WTC11 (cell line): ENCODE results near the gene SOX8. TPM values are rescaled to one million over a fixed set of nuclear protein-coding genes. Genes with fewer than 3 reads are reported as not detected.

Source experiments
- ATAC-seq: fragments of 200-7000 bp; cut with Tn5 transposase; 2 replicates; pipeline ENCODE4 v1.10.0; 2021; ENCODE audit warnings: mild to moderate bottlenecking, moderate library complexity
- CTCF ChIA-PET: fragments of 300-600 bp; sonication (Branson Sonifier 250); formaldehyde crosslinking; loops from one replicate; lab custom pipeline; 2021; ENCODE audit warnings: antibody characterized with exemption; lab: Charles Lee
- POLR2A ChIA-PET: fragments of 350-600 bp; sonication (Branson Sonifier 250); formaldehyde crosslinking; loops from one replicate; lab custom pipeline; 2021; ENCODE audit warnings: antibody characterized with exemption; lab: Charles Lee
- DNase-seq: peaks from one replicate; pipeline ENCODE4 v3.0.0; 2021; ENCODE audit warnings: low spot score
- H3K27ac Mint-ChIP-seq: 2 replicates; pipeline ENCODE4 v1.8.0; 2021; ENCODE audit warnings: mixed read lengths
- H3K27me3 Mint-ChIP-seq: 2 replicates; pipeline ENCODE4 v1.8.0; 2021; ENCODE audit warnings: low read depth, mild to moderate bottlenecking, moderate library complexity, mixed read lengths
- H3K36me3 Mint-ChIP-seq: 2 replicates; pipeline ENCODE4 v1.8.0; 2021; ENCODE audit warnings: mixed read lengths
- H3K4me1 Mint-ChIP-seq: 2 replicates; pipeline ENCODE4 v1.8.0; 2022; ENCODE audit warnings: mixed read lengths
- H3K4me3 Mint-ChIP-seq: 2 replicates; pipeline ENCODE4 v1.8.0; 2021; ENCODE audit warnings: mild to moderate bottlenecking, moderate library complexity, mixed read lengths
- H3K9me3 Mint-ChIP-seq: 2 replicates; pipeline ENCODE4 v1.8.0; 2021; ENCODE audit warnings: mixed read lengths
- ATF1 ChIP-seq: sonication (generic); formaldehyde crosslinking; IDR thresholded peaks from 2 replicates; pipeline ENCODE4 v1.8.1; 2023; ENCODE audit warnings: mild to moderate bottlenecking, moderate library complexity, missing genetic modification reagents
- ATF3 ChIP-seq: sonication (generic); formaldehyde crosslinking; conservative IDR thresholded peaks from 2 replicates; pipeline ENCODE4 v1.8.1; 2022; ENCODE audit warnings: mild to moderate bottlenecking, missing genetic modification reagents
- E2F5 ChIP-seq: sonication (generic); formaldehyde crosslinking; IDR thresholded peaks from 2 replicates; pipeline ENCODE4 v1.8.1; 2022; ENCODE audit warnings: mild to moderate bottlenecking, moderate library complexity, missing genetic modification reagents
- GABPB1 ChIP-seq: sonication (generic); formaldehyde crosslinking; IDR thresholded peaks from 2 replicates; pipeline ENCODE4 v1.8.1; 2023; ENCODE audit warnings: mild to moderate bottlenecking, missing genetic modification reagents
- GRHL2 ChIP-seq: fragments of 250-450 bp; sonication (Bioruptor Pico); IDR thresholded peaks from 2 replicates; pipeline ENCODE4 v1.8.0; 2022; ENCODE audit warnings: mild to moderate bottlenecking, moderate library complexity; ENCODE audit not compliant: insufficient replicate concordance, severe bottlenecking
- JAZF1 ChIP-seq: fragments of 250-450 bp; sonication (Bioruptor Pico); IDR thresholded peaks from 2 replicates; pipeline ENCODE4 v1.9.0; 2021; ENCODE audit warnings: moderate library complexity, mild to moderate bottlenecking, inconsistent platforms
- JUN ChIP-seq: sonication (generic); formaldehyde crosslinking; IDR thresholded peaks from 2 replicates; pipeline ENCODE4 v1.8.0; 2023; ENCODE audit warnings: mild to moderate bottlenecking, missing genetic modification reagents
- MAX ChIP-seq: sonication (generic); formaldehyde crosslinking; IDR thresholded peaks from 2 replicates; pipeline ENCODE4 v1.8.0; 2022; ENCODE audit warnings: mild to moderate bottlenecking, missing genetic modification reagents
- MYBL2 ChIP-seq: sonication (generic); formaldehyde crosslinking; IDR thresholded peaks from 2 replicates; pipeline ENCODE4 v1.8.1; 2023; ENCODE audit warnings: mild to moderate bottlenecking, moderate library complexity, missing genetic modification reagents
- NFATC4 ChIP-seq: fragments of 250-450 bp; sonication (Bioruptor Pico); IDR thresholded peaks from 2 replicates; pipeline ENCODE4 v1.9.0; 2021; ENCODE audit warnings: mild to moderate bottlenecking
- NFE2L1 ChIP-seq: sonication (generic); formaldehyde crosslinking; IDR thresholded peaks from 2 replicates; pipeline ENCODE4 v1.8.1; 2023; ENCODE audit warnings: missing genetic modification reagents
- NFYB ChIP-seq: sonication (generic); formaldehyde crosslinking; conservative IDR thresholded peaks from 2 replicates; pipeline ENCODE4 v1.8.0; 2022; ENCODE audit warnings: low read depth, missing genetic modification reagents
- NR2C2 ChIP-seq: sonication (generic); formaldehyde crosslinking; IDR thresholded peaks from 2 replicates; pipeline ENCODE4 v1.8.0; 2022; ENCODE audit warnings: mild to moderate bottlenecking, missing genetic modification reagents
- OVOL2 ChIP-seq: fragments of 250-450 bp; sonication (Bioruptor Pico); IDR thresholded peaks from 2 replicates; pipeline ENCODE4 v1.9.0; 2021; ENCODE audit warnings: mild to moderate bottlenecking, borderline replicate concordance
- PRDM15 ChIP-seq: sonication (generic); formaldehyde crosslinking; IDR thresholded peaks from 2 replicates; pipeline ENCODE4 v1.8.0; 2022; ENCODE audit warnings: missing genetic modification reagents
- PRRX2 ChIP-seq: fragments of 250-450 bp; sonication (Bioruptor Pico); IDR thresholded peaks from 2 replicates; pipeline ENCODE4 v1.8.0; 2021; ENCODE audit warnings: mild to moderate bottlenecking
- RORB ChIP-seq: fragments of 250-450 bp; sonication (Bioruptor Pico); IDR thresholded peaks from 2 replicates; pipeline ENCODE4 v1.9.0; 2021; ENCODE audit warnings: mild to moderate bottlenecking
- SMAD4 ChIP-seq: sonication (generic); formaldehyde crosslinking; IDR thresholded peaks from 2 replicates; pipeline ENCODE4 v1.8.0; 2022; ENCODE audit warnings: mild to moderate bottlenecking, missing genetic modification reagents
- SOX15 ChIP-seq: fragments of 250-450 bp; sonication (Bioruptor Pico); IDR thresholded peaks from 2 replicates; pipeline ENCODE4 v1.9.0; 2021; ENCODE audit warnings: mild to moderate bottlenecking
- ZBTB21 ChIP-seq: sonication (generic); formaldehyde crosslinking; IDR thresholded peaks from 2 replicates; pipeline ENCODE4 v1.8.1; 2023; ENCODE audit warnings: mild to moderate bottlenecking, missing genetic modification reagents, borderline replicate concordance
- ZMAT4 ChIP-seq: fragments of 250-450 bp; sonication (Bioruptor Pico); IDR thresholded peaks from 2 replicates; pipeline ENCODE4 v1.9.0; 2021; ENCODE audit warnings: mild to moderate bottlenecking
- ZNF121 ChIP-seq: sonication (generic); formaldehyde crosslinking; IDR thresholded peaks from 2 replicates; pipeline ENCODE4 v1.8.0; 2023; ENCODE audit warnings: missing genetic modification reagents
- ZNF138 ChIP-seq: sonication (generic); formaldehyde crosslinking; conservative IDR thresholded peaks from 2 replicates; pipeline ENCODE4 v1.8.1; 2022; ENCODE audit warnings: mild to moderate bottlenecking, moderate library complexity, missing genetic modification reagents
- ZNF416 ChIP-seq: fragments of 250-450 bp; sonication (Bioruptor Pico); IDR thresholded peaks from 2 replicates; pipeline ENCODE4 v1.9.0; 2021; ENCODE audit warnings: mild to moderate bottlenecking, inconsistent platforms
- ZNF425 ChIP-seq: fragments of 250-450 bp; sonication (Bioruptor Pico); conservative IDR thresholded peaks from 2 replicates; pipeline ENCODE4 v1.9.0; 2021; ENCODE audit warnings: mild to moderate bottlenecking
- ZNF512 ChIP-seq: sonication (generic); formaldehyde crosslinking; IDR thresholded peaks from 2 replicates; pipeline ENCODE4 v1.8.1; 2022; ENCODE audit warnings: missing genetic modification reagents, borderline replicate concordance
- total RNA-seq: library from RNA; stranded (reverse); gene quantifications from 3 replicates; pipeline ENCODE4 v1.2.3, GENCODE V29; 2021

The SOX8 gene
- total RNA-seq, 1 experiment from 2014 or later, result 12.3 TPM

GRCh38 chr16:945271-946047 lies 36.1 kb upstream of the SOX8 start:
- peaks cover 28% of the 10 kb centered on the region for H3K36me3 Mint-ChIP-seq
- POLR2A ChIA-PET, result no interaction called here

GRCh38 chr16:946048-946395 lies 35.5 kb upstream of the SOX8 start:
- CTCF ChIA-PET, result no interaction called here
- no peak overlapping the region; the same call in 1 of the 2 replicates for H3K27ac Mint-ChIP-seq
- H3K9me3 Mint-ChIP-seq, result peaks cover 24% of the 10 kb centered on the region
- DNase-seq (no peak), ATAC-seq (no peak)
- no peak overlapping the region for H3K4me3 Mint-ChIP-seq
- POLR2A ChIA-PET, result no interaction called here
- H3K27me3 Mint-ChIP-seq, result no peaks in the 10 kb centered on the region
- peaks cover 28% of the 10 kb centered on the region for H3K36me3 Mint-ChIP-seq
- no peaks in the 10 kb centered on the region for H3K4me1 Mint-ChIP-seq
- no peak for TF ChIP-seq ZMAT4 (CRISPR knock-in tag)
- no peak for TF ChIP-seq GABPB1 (CRISPR knock-in tag)
- TF ChIP-seq E2F5, result no peak
- TF ChIP-seq ZNF512 (CRISPR knock-in tag), result no peak
- TF ChIP-seq PRDM15 (CRISPR knock-in tag), result no peak
- TF ChIP-seq JAZF1 (CRISPR knock-in tag), result no peak
- no peak for TF ChIP-seq NFE2L1
- TF ChIP-seq ZNF425 (CRISPR knock-in tag), result no peak
- no peak for TF ChIP-seq OVOL2 (CRISPR knock-in tag)
- no peak for TF ChIP-seq MAX (CRISPR knock-in tag)
- no peak for TF ChIP-seq SOX15 (CRISPR knock-in tag)
- TF ChIP-seq ATF3 (CRISPR knock-in tag), result no peak

More at GRCh38 chr16:945271-946047, 36.1 kb upstream of the SOX8 start:
- Mint-ChIP-seq H3K4me1 (no peaks in the 10 kb centered on the region), H3K4me3 (no peak overlapping the region), H3K27ac (no peak overlapping the region; the same call in 1 of the 2 replicates)
- TF ChIP-seq PRRX2 (CRISPR knock-in tag), result no peak
- no peak for TF ChIP-seq MYBL2
- no peak for TF ChIP-seq SOX15 (CRISPR knock-in tag)
- TF ChIP-seq JUN (CRISPR knock-in tag), result no peak
- no peak for TF ChIP-seq NFYB
- TF ChIP-seq NR2C2, result no peak
- no peak for TF ChIP-seq ZNF416
- no peak for TF ChIP-seq ZBTB21 (CRISPR knock-in tag)
- TF ChIP-seq OVOL2 (CRISPR knock-in tag), result no peak
- TF ChIP-seq ATF3 (CRISPR knock-in tag), result no peak
- TF ChIP-seq ZMAT4 (CRISPR knock-in tag), result no peak
- no peak for TF ChIP-seq ZNF138 (CRISPR knock-in tag)
- TF ChIP-seq ZNF121 (CRISPR knock-in tag), result no peak
- TF ChIP-seq E2F5, result no peak
- TF ChIP-seq RORB, result no peak
- TF ChIP-seq NFATC4, result no peak
- no peak for TF ChIP-seq ATF1 (CRISPR knock-in tag)
- TF ChIP-seq GRHL2, result no peak
- no peak for TF ChIP-seq SMAD4 (CRISPR knock-in tag)
- TF ChIP-seq, all 79 proteins: peak for 0
- peaks cover 29% of the 10 kb centered on the region for H3K9me3 Mint-ChIP-seq
- DNase-seq (no peak), ATAC-seq (no peak)
- H3K27me3 Mint-ChIP-seq, result no peaks in the 10 kb centered on the region; the same call in 1 of the 2 replicates
- CTCF ChIA-PET, result no interaction called here
